Hepatocyte (in vitro differentiated cells): Measurements from ENCODE around the gene GABRA6.
"Not testable (repeated sequence)": the region's sequence is repeated elsewhere in the genome, so short reads cannot be mapped to it uniquely, and the experiment has no call there.

ENCODE experiments used
- CTCF ChIP-seq: fragments of 200-600 bp; sonication (generic); IDR thresholded peaks from 2 replicates; pipeline ENCODE4 v1.5.1; 2016; ENCODE audit warnings: antibody characterized with exemption, mild to moderate bottlenecking; ENCODE audit not compliant: poor library complexity
- EZH2 ChIP-seq: fragments of 200-600 bp; sonication (generic); IDR thresholded peaks from 2 replicates; pipeline ENCODE4 v1.6.1; 2016; ENCODE audit warnings: antibody characterized with exemption, mild to moderate bottlenecking, borderline replicate concordance

GRCh38 chr5:161651926-161652325 is 33.6 kb upstream of the GABRA6 start:
- TF ChIP-seq CTCF, EZH2: not testable (repeated sequence)
